Mononuclear cell (primary cell): ENCODE data around the gene GBA2. TPM values are rescaled to one million over a fixed set of nuclear protein-coding genes. Genes with fewer than 3 reads are reported as not detected.

Source experiments
- H3K27me3 ChIP-seq: 2 replicates; pipeline ENCODE4 v1.6.0; 2011; ENCODE audit warnings: low read length, control low read depth; ENCODE audit not compliant: insufficient read depth
- H3K4me1 ChIP-seq: 2 replicates; pipeline ENCODE4 v1.5.1; 2011; ENCODE audit warnings: mild to moderate bottlenecking, low read length, control low read depth; ENCODE audit not compliant: insufficient read depth
- H3K4me3 ChIP-seq: 2 replicates; pipeline ENCODE4 v1.5.1; 2011; ENCODE audit warnings: mild to moderate bottlenecking, low read length, moderate library complexity
- H3K9me3 ChIP-seq: 2 replicates; pipeline ENCODE4 v1.5.1; 2011; ENCODE audit warnings: low read depth, mild to moderate bottlenecking, control low read depth, low read length
- total RNA-seq: library from RNA; depleted of rRNA; stranded (reverse); fragments of >200 nt; gene quantifications from one replicate; pipeline ENCODE4 v1.2.3, GENCODE V29; 2012

The GBA2 gene
- total RNA-seq, 1 donor, result 13.4 TPM

GRCh38 chr9:35705836-35706430 lies 43.1 kb downstream of the GBA2 start:
- no peaks in the 10 kb centered on the region for H3K27me3 ChIP-seq
- H3K4me3 ChIP-seq, result no peak overlapping the region
- H3K4me1 ChIP-seq, result no peaks in the 10 kb centered on the region
- H3K9me3 ChIP-seq, result no peaks in the 10 kb centered on the region

GRCh38 chr9:35705372-35705771 lies 43.7 kb downstream of the GBA2 start:
- Histone ChIP-seq H3K9me3 (no peaks in the 10 kb centered on the region), H3K4me3 (no peak overlapping the region), H3K4me1 (no peaks in the 10 kb centered on the region), H3K27me3 (no peaks in the 10 kb centered on the region)

- H3K4me1 ChIP-seq, result no peaks in the 10 kb centered on the region
- H3K9me3 ChIP-seq, result no peaks in the 10 kb centered on the region
- no peak overlapping the region for H3K4me3 ChIP-seq
- H3K27me3 ChIP-seq, result no peaks in the 10 kb centered on the region
Observed at GRCh38 chr9:35703906-35704672, 44.9 kb downstream of the GBA2 start.

- H3K9me3 ChIP-seq, result no peaks in the 10 kb centered on the region
- H3K4me1 ChIP-seq, result no peaks in the 10 kb centered on the region
- H3K4me3 ChIP-seq, result no peak overlapping the region
- no peaks in the 10 kb centered on the region for H3K27me3 ChIP-seq
Observed at GRCh38 chr9:35702696-35703095, 46.3 kb downstream of the GBA2 start.

- H3K9me3 ChIP-seq, result no peaks in the 10 kb centered on the region
- H3K4me1 ChIP-seq, result peaks cover 4% of the 10 kb centered on the region
- no peaks in the 10 kb centered on the region for H3K27me3 ChIP-seq
- no peak overlapping the region for H3K4me3 ChIP-seq
Observed at GRCh38 chr9:35700942-35701341, 48.1 kb downstream of the GBA2 start.

GRCh38 chr9:35700031-35700430 lies 49.0 kb downstream of the GBA2 start:
- H3K27me3 ChIP-seq, result no peaks in the 10 kb centered on the region
- H3K4me1 ChIP-seq, result peaks cover 4% of the 10 kb centered on the region
- no peak overlapping the region for H3K4me3 ChIP-seq
- no peaks in the 10 kb centered on the region for H3K9me3 ChIP-seq

- Histone ChIP-seq H3K27me3 (no peaks in the 10 kb centered on the region), H3K4me3 (no peak overlapping the region), H3K9me3 (no peaks in the 10 kb centered on the region), H3K4me1 (peaks cover 4% of the 10 kb centered on the region)
Observed at GRCh38 chr9:35698231-35698630, 50.8 kb downstream of the GBA2 start.

GRCh38 chr9:35697486-35697885 lies 51.5 kb downstream of the GBA2 start:
- Histone ChIP-seq H3K4me3 (no peak overlapping the region), H3K9me3 (no peaks in the 10 kb centered on the region), H3K4me1 (peaks cover 4% of the 10 kb centered on the region), H3K27me3 (no peaks in the 10 kb centered on the region)

- Histone ChIP-seq H3K27me3 (no peaks in the 10 kb centered on the region), H3K4me3 (no peak overlapping the region), H3K4me1 (peaks cover 5% of the 10 kb centered on the region), H3K9me3 (no peaks in the 10 kb centered on the region)
Observed at GRCh38 chr9:35696520-35697215, 52.4 kb downstream of the GBA2 start.

- Histone ChIP-seq H3K27me3 (no peaks in the 10 kb centered on the region), H3K4me3 (no peak overlapping the region), H3K4me1 (peaks cover 12% of the 10 kb centered on the region)
Observed at GRCh38 chr9:35695943-35696401, 53.1 kb downstream of the GBA2 start.

GRCh38 chr9:35691757-35692301 lies 57.2 kb downstream of the GBA2 start:
- H3K4me3 ChIP-seq, result no peak overlapping the region
- no peaks in the 10 kb centered on the region for H3K9me3 ChIP-seq
- H3K4me1 ChIP-seq, result peaks cover 21% of the 10 kb centered on the region
- no peaks in the 10 kb centered on the region for H3K27me3 ChIP-seq

More at GRCh38 chr9:35695943-35696401, 53.1 kb downstream of the GBA2 start:
- no peaks in the 10 kb centered on the region for H3K9me3 ChIP-seq

GRCh38 chr9:35691334-35691650 lies 57.7 kb downstream of the GBA2 start:
- H3K27me3 ChIP-seq, result no peaks in the 10 kb centered on the region
- H3K4me1 ChIP-seq, result peaks cover 19% of the 10 kb centered on the region
- peak overlapping the region; percentile 55 for H3K4me3 ChIP-seq
- no peaks in the 10 kb centered on the region for H3K9me3 ChIP-seq

GRCh38 chr9:35690614-35691333 lies 58.3 kb downstream of the GBA2 start:
- peaks cover 17% of the 10 kb centered on the region for H3K4me1 ChIP-seq
- no peaks in the 10 kb centered on the region for H3K9me3 ChIP-seq
- peak overlapping the region; percentile 55 for H3K4me3 ChIP-seq
- no peaks in the 10 kb centered on the region for H3K27me3 ChIP-seq

GRCh38 chr9:35690294-35690613 lies 58.8 kb downstream of the GBA2 start:
- peaks cover 17% of the 10 kb centered on the region for H3K4me1 ChIP-seq
- H3K9me3 ChIP-seq, result no peaks in the 10 kb centered on the region
- no peaks in the 10 kb centered on the region for H3K27me3 ChIP-seq
- peak overlapping the region; percentile 55 for H3K4me3 ChIP-seq
